MCF 10A (cell line): ENCODE data around the gene RBFOX2. TPM values are rescaled to one million over a fixed set of nuclear protein-coding genes. Genes with fewer than 3 reads are reported as not detected.
"Not testable (repeated sequence)": the region's sequence is repeated elsewhere in the genome, so short reads cannot be mapped to it uniquely, and the experiment has no call there.

ENCODE experiments used
- BruUV-seq: library from RNA; stranded (reverse); fragments of 400-500 nt; replicated peaks from 2 replicates; lab custom pipeline; 2021; lab: Mats Ljungman, UMichigan
- CTCF ChIA-PET: fragments of 300-600 bp; sonication (Branson Sonifier 250); formaldehyde crosslinking; extraction: SDS; loops from one replicate; lab custom pipeline; 2021; ENCODE audit warnings: antibody characterized with exemption, inconsistent platforms; lab: Yijun Ruan, JAX
- POLR2A ChIA-PET: fragments of 300-600, 350-650 bp; sonication (Branson Sonifier 250); formaldehyde crosslinking; extraction: SDS; loops from one replicate; lab custom pipeline; 2020; ENCODE audit warnings: antibody characterized with exemption, inconsistent platforms; lab: Yijun Ruan, JAX
- DNase-seq: peaks from one replicate; pipeline ENCODE4 v3.0.0-alpha.2; 2018; ENCODE audit not compliant: unreplicated experiment
- H3K27ac Mint-ChIP-seq: one replicate; pipeline ENCODE4 v1.8.0; 2022; ENCODE audit warnings: mild to moderate bottlenecking, low read depth, mixed read lengths; ENCODE audit not compliant: unreplicated experiment
- H3K27me3 Mint-ChIP-seq: one replicate; pipeline ENCODE4 v1.8.0; 2022; ENCODE audit warnings: mixed read lengths; ENCODE audit not compliant: insufficient read depth, unreplicated experiment
- H3K36me3 Mint-ChIP-seq: one replicate; pipeline ENCODE4 v1.8.0; 2022; ENCODE audit warnings: mild to moderate bottlenecking, moderate library complexity, mixed read lengths; ENCODE audit not compliant: insufficient read depth, unreplicated experiment
- H3K4me1 Mint-ChIP-seq: one replicate; pipeline ENCODE4 v1.8.0; 2022; ENCODE audit warnings: mixed read lengths; ENCODE audit not compliant: insufficient read depth, unreplicated experiment
- H3K4me3 Mint-ChIP-seq: one replicate; pipeline ENCODE4 v1.8.0; 2022; ENCODE audit warnings: mild to moderate bottlenecking, moderate library complexity, mixed read lengths; ENCODE audit not compliant: unreplicated experiment
- H3K9me3 Mint-ChIP-seq: one replicate; pipeline ENCODE4 v1.8.0; 2022; ENCODE audit warnings: mixed read lengths; ENCODE audit not compliant: unreplicated experiment
- CTCF ChIP-seq: fragments of 200-600 bp; IDR thresholded peaks from one replicate; pipeline ENCODE4 v1.8.0; 2022; ENCODE audit warnings: antibody characterized with exemption, mild to moderate bottlenecking; ENCODE audit not compliant: unreplicated experiment
- intact Hi-C: fragments of 100-400 bp; cut with micrococcal nuclease; formaldehyde crosslinking; loops from 2 replicates; pipeline ENCODE4 v1.14.1; 2022
- total RNA-seq: library from RNA; stranded (reverse); gene quantifications from 2 replicates; pipeline ENCODE4 v1.2.3, GENCODE V29; 2022

Gene RBFOX2
- total RNA-seq, 1 experiment from 2014 or later = 89.4 TPM

- Mint-ChIP-seq H3K27me3 (no peaks in the 10 kb centered on the region), H3K4me1 (no peaks in the 10 kb centered on the region), H3K4me3 (no peak overlapping the region), H3K27ac (no peak overlapping the region), H3K9me3 (no peaks in the 10 kb centered on the region), H3K36me3 (peaks cover 76% of the 10 kb centered on the region)
- ChIA-PET CTCF (interaction anchor here (0.8 to 1.2 kb wide), 3 partner anchors 10 to 191 kb away, joined by 3 to 5 read pairs (median 4); no protein-coding TSS in a partner anchor), POLR2A (no interaction called here)
- no TSS peak for BruUV-seq
- intact Hi-C loops = no loop called here
- TF ChIP-seq CTCF = peak; percentile 10
- no peak for DNase-seq
Measured at GRCh38 chr22:35739076-35739930, 289.3 kb downstream of the RBFOX2 start.

- BruUV-seq, H3K9me3 Mint-ChIP-seq, H3K27me3 Mint-ChIP-seq, intact Hi-C loops, DNase-seq, POLR2A ChIA-PET, CTCF ChIA-PET, H3K27ac Mint-ChIP-seq, H3K4me3 Mint-ChIP-seq, H3K4me1 Mint-ChIP-seq: not testable (repeated sequence)
- H3K36me3 Mint-ChIP-seq = peaks cover 62% of the 10 kb centered on the region
Measured at GRCh38 chr22:35737886-35738285, 290.7 kb downstream of the RBFOX2 start.

- ChIA-PET POLR2A (no interaction called here), CTCF (no interaction called here)
- no peak for TF ChIP-seq CTCF
- no peak overlapping the region for H3K27ac Mint-ChIP-seq
- H3K4me3 Mint-ChIP-seq = no peak overlapping the region
- H3K36me3 Mint-ChIP-seq = peaks cover 50% of the 10 kb centered on the region
- no peak for DNase-seq
- no peaks in the 10 kb centered on the region for H3K9me3 Mint-ChIP-seq
- BruUV-seq = no TSS peak
- no peaks in the 10 kb centered on the region for H3K27me3 Mint-ChIP-seq
- intact Hi-C loops = no loop called here
- H3K4me1 Mint-ChIP-seq = no peaks in the 10 kb centered on the region
Measured at GRCh38 chr22:35736701-35737100, 291.9 kb downstream of the RBFOX2 start.

GRCh38 chr22:35736166-35736565 lies 292.5 kb downstream of the RBFOX2 start:
- Mint-ChIP-seq H3K27ac (no peak overlapping the region), H3K36me3 (peaks cover 45% of the 10 kb centered on the region), H3K27me3 (peaks cover under 1% of the 10 kb centered on the region), H3K4me3 (no peak overlapping the region), H3K4me1 (no peaks in the 10 kb centered on the region), H3K9me3 (no peaks in the 10 kb centered on the region)
- no TSS peak for BruUV-seq
- intact Hi-C loops = no loop called here
- ChIA-PET CTCF (interaction anchor here (0.6 kb wide), 1 partner anchor 88 kb away, joined by 3 read pairs; the partner anchor contains the start of gene APOL6), POLR2A (no interaction called here)
- no peak for TF ChIP-seq CTCF
- DNase-seq = no peak
